Activated gamma-delta T cell (primary cell): ENCODE measurements around the gene RABL6.
"Not testable (repeated sequence)": the region's sequence is repeated elsewhere in the genome, so short reads cannot be mapped to it uniquely, and the experiment has no call there.

Experiments
- DNase-seq: peaks from one replicate; lab custom pipeline; 2025; lab: John Stamatoyannopoulos, UW

RABL6 gene

GRCh38 chr9:136820971-136821825, 13.4 kb downstream of the RABL6 start:
- no peak for DNase-seq

- DNase-seq, result no peak
Measured at GRCh38 chr9:136821826-136822544, 14.2 kb downstream of the RABL6 start.

GRCh38 chr9:136823136-136824046, 15.6 kb downstream of the RABL6 start:
- DNase-seq, result no peak

- DNase-seq, result no peak
Measured at GRCh38 chr9:136824496-136825225, 16.9 kb downstream of the RABL6 start.

- no peak for DNase-seq
Measured at GRCh38 chr9:136825295-136826187, 17.8 kb downstream of the RABL6 start.

GRCh38 chr9:136826188-136826541, 18.4 kb downstream of the RABL6 start:
- no peak for DNase-seq

- DNase-seq, result no peak
Measured at GRCh38 chr9:136826703-136827582, 19.2 kb downstream of the RABL6 start.

- DNase-seq, result no peak
Measured at GRCh38 chr9:136827794-136828473, 20.2 kb downstream of the RABL6 start.

GRCh38 chr9:136828474-136829140, 20.9 kb downstream of the RABL6 start:
- DNase-seq, result no peak

GRCh38 chr9:136829412-136829811, 21.7 kb downstream of the RABL6 start:
- DNase-seq, result no peak

GRCh38 chr9:136829981-136830885, 22.5 kb downstream of the RABL6 start:
- no peak for DNase-seq

- DNase-seq, result no peak
Measured at GRCh38 chr9:136831002-136831719, 23.4 kb downstream of the RABL6 start.

- no peak for DNase-seq
Measured at GRCh38 chr9:136831720-136832104, 24.0 kb downstream of the RABL6 start.

- no peak for DNase-seq
Measured at GRCh38 chr9:136832581-136832980, 24.8 kb downstream of the RABL6 start.

GRCh38 chr9:136833381-136834048, 25.8 kb downstream of the RABL6 start:
- DNase-seq, result not testable (repeated sequence)
